Endodermal cell (in vitro differentiated cells): ENCODE data around the gene IL1RAPL2. TPM values are rescaled to one million over a fixed set of nuclear protein-coding genes. Genes with fewer than 3 reads are reported as not detected.

ENCODE experiments used
- DNase-seq: peaks from one replicate; pipeline ENCODE4 v3.0.0-alpha.2; 2017
- H3K27ac ChIP-seq: 2 replicates; pipeline ENCODE4 v1.5.1; 2013; ENCODE audit warnings: mild to moderate bottlenecking, low read depth, low read length, moderate library complexity
- H3K27me3 ChIP-seq: 2 replicates; pipeline ENCODE4 v1.6.1; 2013; ENCODE audit warnings: mild to moderate bottlenecking, low read length, moderate library complexity; ENCODE audit not compliant: insufficient read depth, control insufficient read depth, poor library complexity, severe bottlenecking
- H3K36me3 ChIP-seq: 2 replicates; pipeline ENCODE4 v1.7.0; 2013; ENCODE audit warnings: mild to moderate bottlenecking, low read length, moderate library complexity; ENCODE audit not compliant: control insufficient read depth, insufficient read depth
- H3K4me1 ChIP-seq: one replicate; pipeline ENCODE4 v1.7.0; 2013; ENCODE audit warnings: low read length; ENCODE audit not compliant: control insufficient read depth, insufficient read depth
- H3K4me3 ChIP-seq: 2 replicates; pipeline ENCODE4 v1.5.1; 2013; ENCODE audit warnings: mild to moderate bottlenecking, low read length, moderate library complexity
- H3K9ac ChIP-seq: 2 replicates; pipeline ENCODE4 v1.6.1; 2013; ENCODE audit warnings: mild to moderate bottlenecking, low read length, moderate library complexity; ENCODE audit not compliant: poor library complexity, severe bottlenecking; ENCODE audit errors: extremely low read depth
- H3K9me3 ChIP-seq: 2 replicates; pipeline ENCODE4 v1.6.1; 2013; ENCODE audit warnings: mild to moderate bottlenecking, low read length, moderate library complexity; ENCODE audit not compliant: control insufficient read depth
- H3K27ac Mint-ChIP-seq: 2 replicates; pipeline ENCODE4 v1.8.0; 2020; ENCODE audit warnings: mixed read lengths
- H3K27me3 Mint-ChIP-seq: 2 replicates; pipeline ENCODE4 v1.8.0; 2021; ENCODE audit warnings: mild to moderate bottlenecking, mixed read lengths; ENCODE audit not compliant: insufficient read depth
- H3K36me3 Mint-ChIP-seq: 2 replicates; pipeline ENCODE4 v1.8.0; 2020; ENCODE audit warnings: low read depth, mixed read lengths
- H3K4me1 Mint-ChIP-seq: 2 replicates; pipeline ENCODE4 v1.8.0; 2020; ENCODE audit warnings: mixed read lengths
- H3K4me3 Mint-ChIP-seq: 2 replicates; pipeline ENCODE4 v1.8.0; 2020; ENCODE audit warnings: mild to moderate bottlenecking, moderate library complexity, mixed read lengths
- H3K9me3 Mint-ChIP-seq: 2 replicates; pipeline ENCODE4 v1.8.0; 2020; ENCODE audit warnings: mild to moderate bottlenecking, mixed read lengths
- CTCF ChIP-seq: fragments of 200-600 bp; sonication (generic); conservative IDR thresholded peaks from 2 replicates; pipeline ENCODE4 v1.5.0; 2021; ENCODE audit warnings: antibody characterized with exemption, mild to moderate bottlenecking
- WGBS, 2 experiments: methylation state at CpG; one replicate each; pipeline versions ENCODE4 v1.1.5 to v1.1.7; 2013; ENCODE audit warnings: missing lambda C conversion rate in 2 of 2, mixed read lengths in 1 of 2; ENCODE audit not compliant: insufficient coverage in 1 of 2, insufficient read length in 1 of 2; 5-methylcytosine and 5-hydroxymethylcytosine counted together
- total RNA-seq, 2 donors: library from RNA; stranded (reverse); fragmentation: NEBNext Ultra II Directional in 1 of 2; extraction: Animal tissue kit (Norgen Biotek cat#: 25700) in 1 of 2; gene quantifications; 2 replicates in 1 of 2; 3 replicates in 1 of 2; pipeline ENCODE4 v1.2.1, GENCODE V29; 2021

Gene IL1RAPL2
- total RNA-seq, 2 donors from 2014 or later: 0.13 TPM; not detected in 1

GRCh38 chrX:104806346-104806745, 240.3 kb downstream of the IL1RAPL2 start:
- Histone ChIP-seq H3K27me3 (no peaks in the 10 kb centered on the region), H3K9ac (no peak overlapping the region), H3K36me3 (no peaks in the 10 kb centered on the region), H3K27ac (no peak overlapping the region), H3K4me3 (no peak overlapping the region), H3K9me3 (no peaks in the 10 kb centered on the region), H3K4me1 (no peaks in the 10 kb centered on the region)
- H3K4me1 Mint-ChIP-seq: no peaks in the 10 kb centered on the region
- no peak overlapping the region for H3K4me3 Mint-ChIP-seq
- TF ChIP-seq CTCF: no peak
- no peaks in the 10 kb centered on the region for H3K27me3 Mint-ChIP-seq
- no peak overlapping the region for H3K27ac Mint-ChIP-seq
- H3K9me3 Mint-ChIP-seq: peaks cover 29% of the 10 kb centered on the region
- no peaks in the 10 kb centered on the region for H3K36me3 Mint-ChIP-seq
- 100% methylated on average over 1 to 2 of the region's 2 CpGs for WGBS, 2 experiments
- no peak for DNase-seq

GRCh38 chrX:104833401-104833800, 267.4 kb downstream of the IL1RAPL2 start:
- peaks cover 4% of the 10 kb centered on the region for H3K4me1 Mint-ChIP-seq
- H3K9me3 Mint-ChIP-seq: peaks cover 47% of the 10 kb centered on the region
- WGBS, 2 experiments: 80 to 100% methylated on average over 1 to 2 of the region's 2 CpGs
- no peak overlapping the region for H3K9ac ChIP-seq
- no peak for TF ChIP-seq CTCF
- no peak overlapping the region for H3K4me3 ChIP-seq
- H3K36me3 ChIP-seq: no peaks in the 10 kb centered on the region
- no peaks in the 10 kb centered on the region for H3K4me1 ChIP-seq
- H3K27ac Mint-ChIP-seq: no peak overlapping the region
- no peaks in the 10 kb centered on the region for H3K9me3 ChIP-seq
- DNase-seq: no peak
- H3K27me3 ChIP-seq: no peaks in the 10 kb centered on the region
- H3K4me3 Mint-ChIP-seq: no peak overlapping the region
- H3K27me3 Mint-ChIP-seq: no peaks in the 10 kb centered on the region
- H3K36me3 Mint-ChIP-seq: no peaks in the 10 kb centered on the region
- no peak overlapping the region for H3K27ac ChIP-seq

- Histone ChIP-seq H3K9ac (no peak overlapping the region), H3K27me3 (no peaks in the 10 kb centered on the region), H3K4me1 (no peaks in the 10 kb centered on the region), H3K36me3 (no peaks in the 10 kb centered on the region), H3K4me3 (no peak overlapping the region), H3K9me3 (no peaks in the 10 kb centered on the region), H3K27ac (no peak overlapping the region)
- WGBS, 2 experiments: 78% methylated on average over 4 of the region's 4 CpGs; no CpG with 5 or more reads in 1 of the 2 experiments
- no peaks in the 10 kb centered on the region for H3K36me3 Mint-ChIP-seq
- TF ChIP-seq CTCF: no peak
- H3K4me1 Mint-ChIP-seq: no peaks in the 10 kb centered on the region
- H3K9me3 Mint-ChIP-seq: peaks cover 74% of the 10 kb centered on the region
- H3K27me3 Mint-ChIP-seq: no peaks in the 10 kb centered on the region
- no peak overlapping the region for H3K27ac Mint-ChIP-seq
- no peak for DNase-seq
- no peak overlapping the region for H3K4me3 Mint-ChIP-seq
Observed at GRCh38 chrX:104842646-104843045, 276.6 kb downstream of the IL1RAPL2 start.
